ENCODE measurements around the gene ADH6. TPM values are rescaled to one million over a fixed set of nuclear protein-coding genes. Genes with fewer than 3 reads are reported as not detected.

Gene ADH6
- total RNA-seq, 1 experiment from 2014 or later: not detected

GRCh38 chr4:99202536-99202935 is 16.5 kb downstream of the ADH6 start:
- Histone ChIP-seq H3K36me3 (ENCODE audit: insufficient read depth, low read length, poor library complexity, severe bottlenecking) (no peaks in the 10 kb centered on the region), H3K9me3 (ENCODE audit: low read depth, low read length, poor library complexity, severe bottlenecking) (no peaks in the 10 kb centered on the region), H3K27ac (ENCODE audit: low read depth, low read length, poor library complexity, severe bottlenecking) (no peak overlapping the region), H3K4me3 (ENCODE audit: low read depth, low read length, poor library complexity, severe bottlenecking) (no peak overlapping the region), H3K4me1 (ENCODE audit: insufficient read depth, low read length, poor library complexity, severe bottlenecking) (peaks cover 18% of the 10 kb centered on the region), H3K27me3 (replicated peaks; ENCODE audit: insufficient read depth, low read depth, low read length, poor library complexity) (no peaks in the 10 kb centered on the region)
- no peak for DNase-seq (ENCODE audit: low spot score)
- CTCF ChIA-PET: no interaction called here
- BruUV-seq (replicated peaks): no TSS peak
- no peak for TF ChIP-seq EZH2 (IDR thresholded peaks at IDR 0.05; ENCODE audit: borderline replicate concordance, low read depth, low read length, poor library complexity, severe bottlenecking)
- TF ChIP-seq, protein P1, sequence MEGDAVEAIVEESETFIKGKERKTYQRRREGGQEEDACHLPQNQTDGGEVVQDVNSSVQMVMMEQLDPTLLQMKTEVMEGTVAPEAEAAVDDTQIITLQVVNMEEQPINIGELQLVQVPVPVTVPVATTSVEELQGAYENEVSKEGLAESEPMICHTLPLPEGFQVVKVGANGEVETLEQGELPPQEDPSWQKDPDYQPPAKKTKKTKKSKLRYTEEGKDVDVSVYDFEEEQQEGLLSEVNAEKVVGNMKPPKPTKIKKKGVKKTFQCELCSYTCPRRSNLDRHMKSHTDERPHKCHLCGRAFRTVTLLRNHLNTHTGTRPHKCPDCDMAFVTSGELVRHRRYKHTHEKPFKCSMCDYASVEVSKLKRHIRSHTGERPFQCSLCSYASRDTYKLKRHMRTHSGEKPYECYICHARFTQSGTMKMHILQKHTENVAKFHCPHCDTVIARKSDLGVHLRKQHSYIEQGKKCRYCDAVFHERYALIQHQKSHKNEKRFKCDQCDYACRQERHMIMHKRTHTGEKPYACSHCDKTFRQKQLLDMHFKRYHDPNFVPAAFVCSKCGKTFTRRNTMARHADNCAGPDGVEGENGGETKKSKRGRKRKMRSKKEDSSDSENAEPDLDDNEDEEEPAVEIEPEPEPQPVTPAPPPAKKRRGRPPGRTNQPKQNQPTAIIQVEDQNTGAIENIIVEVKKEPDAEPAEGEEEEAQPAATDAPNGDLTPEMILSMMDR (conservative IDR thresholded peaks at IDR 0.05; ENCODE audit: low read depth, low read length): no peak
- intact Hi-C loops (cut with micrococcal nuclease; ENCODE audit: unreplicated experiment): loop anchor here (5.0 kb wide), 1 partner anchor 205 kb away; no protein-coding TSS in a partner anchor
- POLR2A ChIA-PET (ENCODE audit: low non-redundant PET): no interaction called here

DNA sequence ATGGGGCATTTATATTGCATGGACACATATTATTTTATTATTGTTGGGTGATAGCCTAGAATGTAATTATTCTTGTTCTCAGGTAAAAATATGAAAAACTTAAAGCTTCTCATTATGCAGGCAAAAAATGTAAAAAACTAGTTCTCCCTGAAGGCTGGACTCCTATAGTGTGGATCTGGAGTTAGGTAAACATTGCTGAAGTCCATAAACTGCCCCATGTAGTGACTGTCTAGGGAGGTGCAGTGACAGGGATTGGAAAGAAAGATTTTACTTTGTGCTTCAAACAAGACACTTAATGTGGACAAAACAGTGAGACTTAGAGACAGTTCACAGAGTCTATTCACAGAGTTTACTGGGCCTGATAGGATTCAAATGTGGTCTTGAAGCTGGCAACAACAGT is 17.0 kb downstream of the ADH6 start:
- POLR2A ChIA-PET (ENCODE audit: low non-redundant PET): no interaction called here
- intact Hi-C loops (cut with micrococcal nuclease; ENCODE audit: unreplicated experiment): loop anchor here (5.0 kb wide), 1 partner anchor 205 kb away; no protein-coding TSS in a partner anchor
- no TSS peak for BruUV-seq (replicated peaks)

GRCh38 chr4:99201690-99202089 is 17.4 kb downstream of the ADH6 start:
- ChIA-PET POLR2A (ENCODE audit: low non-redundant PET) (no interaction called here), CTCF (no interaction called here)
- no peak for DNase-seq (ENCODE audit: low spot score)
- BruUV-seq (replicated peaks): no TSS peak
- Histone ChIP-seq H3K27ac (ENCODE audit: low read depth, low read length, poor library complexity, severe bottlenecking) (no peak overlapping the region), H3K36me3 (ENCODE audit: insufficient read depth, low read length, poor library complexity, severe bottlenecking) (no peaks in the 10 kb centered on the region), H3K27me3 (replicated peaks; ENCODE audit: insufficient read depth, low read depth, low read length, poor library complexity) (no peaks in the 10 kb centered on the region), H3K9me3 (ENCODE audit: low read depth, low read length, poor library complexity, severe bottlenecking) (no peaks in the 10 kb centered on the region), H3K4me1 (ENCODE audit: insufficient read depth, low read length, poor library complexity, severe bottlenecking) (peaks cover 18% of the 10 kb centered on the region), H3K4me3 (ENCODE audit: low read depth, low read length, poor library complexity, severe bottlenecking) (no peak overlapping the region)
- intact Hi-C loops (cut with micrococcal nuclease; ENCODE audit: unreplicated experiment): loop anchor here (5.0 kb wide), 1 partner anchor 206 kb away; no protein-coding TSS in a partner anchor
- TF ChIP-seq, protein P1 (conservative IDR thresholded peaks at IDR 0.05; ENCODE audit: low read depth, low read length): peak; percentile 35; the same call in 1 of the 2 replicates
- no peak for TF ChIP-seq EZH2 (IDR thresholded peaks at IDR 0.05; ENCODE audit: borderline replicate concordance, low read depth, low read length, poor library complexity, severe bottlenecking)

More for the DNA sequence above, 17.0 kb downstream of the ADH6 start:
- DNase-seq (ENCODE audit: low spot score): no peak
- Histone ChIP-seq H3K36me3 (ENCODE audit: insufficient read depth, low read length, poor library complexity, severe bottlenecking) (no peaks in the 10 kb centered on the region), H3K4me1 (ENCODE audit: insufficient read depth, low read length, poor library complexity, severe bottlenecking) (peaks cover 18% of the 10 kb centered on the region), H3K27ac (ENCODE audit: low read depth, low read length, poor library complexity, severe bottlenecking) (no peak overlapping the region), H3K27me3 (replicated peaks; ENCODE audit: insufficient read depth, low read depth, low read length, poor library complexity) (no peaks in the 10 kb centered on the region), H3K9me3 (ENCODE audit: low read depth, low read length, poor library complexity, severe bottlenecking) (no peaks in the 10 kb centered on the region), H3K4me3 (ENCODE audit: low read depth, low read length, poor library complexity, severe bottlenecking) (no peak overlapping the region)
- CTCF ChIA-PET: no interaction called here
- TF ChIP-seq, protein P1 (conservative IDR thresholded peaks at IDR 0.05; ENCODE audit: low read depth, low read length): no peak
- TF ChIP-seq EZH2 (IDR thresholded peaks at IDR 0.05; ENCODE audit: borderline replicate concordance, low read depth, low read length, poor library complexity, severe bottlenecking): no peak
